Heart right ventricle (tissue), 16 donors: Measurements from ENCODE around the gene ABCA10. TPM values are rescaled to one million over a fixed set of nuclear protein-coding genes. Genes with fewer than 3 reads are reported as not detected.

ENCODE experiments used
- ATAC-seq, 8 donors: fragments of 200-7000 bp; cut with Tn5 transposase; one replicate each; pipeline ENCODE4 v1.9.1; 2020; ENCODE audit warnings: mild to moderate bottlenecking in 8 of 8, moderate library complexity in 8 of 8, moderate number of reproducible peaks in 1 of 8
- DNase-seq, 2 donors: peaks; one replicate each; pipeline ENCODE4 v3.0.0-alpha.2; 2020
- H3K27ac ChIP-seq, 10 donors: fragments of 200-600 bp; sonication (generic) in 2 of 10; one replicate each; pipeline versions ENCODE4 v1.5.0 to v1.8.0; 2020 to 2022; ENCODE audit warnings: mild to moderate bottlenecking in 3 of 10
- H3K27me3 ChIP-seq, 7 donors: fragments of 200-600 bp; one replicate each; pipeline ENCODE4 v1.8.0; 2021 to 2022; ENCODE audit warnings: mild to moderate bottlenecking in 2 of 7
- H3K36me3 ChIP-seq, 9 donors: fragments of 200-600 bp; sonication (generic) in 1 of 9; one replicate each; pipeline versions ENCODE4 v1.5.0 to v1.8.0; 2020 to 2022; ENCODE audit warnings: mild to moderate bottlenecking in 2 of 9
- H3K4me1 ChIP-seq, 9 donors: fragments of 200-600 bp; sonication (generic) in 1 of 9; one replicate each; pipeline versions ENCODE4 v1.5.0 to v1.8.0; 2020 to 2022; ENCODE audit warnings: mild to moderate bottlenecking in 4 of 9
- H3K4me3 ChIP-seq, 10 donors: fragments of 200-600 bp; sonication (generic) in 2 of 10; one replicate each; pipeline versions ENCODE4 v1.5.0 to v1.8.0; 2020 to 2022; ENCODE audit warnings: mild to moderate bottlenecking in 7 of 10, moderate library complexity in 2 of 10
- H3K9me3 ChIP-seq, 11 donors: fragments of 200-600 bp in 10 of 11; sonication (generic) in 2 of 11; one replicate each; pipeline versions ENCODE4 v1.5.0 to v1.8.0; 2013 to 2022; ENCODE audit warnings: mild to moderate bottlenecking in 2 of 11, control low read depth in 1 of 11, moderate library complexity in 1 of 11
- CTCF ChIP-seq, 9 donors: fragments of 200-600 bp; sonication (generic) in 2 of 9; IDR thresholded peaks; one replicate each; pipeline versions ENCODE4 v1.5.0 to v1.8.0; 2021 to 2022; ENCODE audit warnings: antibody characterized with exemption in 9 of 9, mild to moderate bottlenecking in 5 of 9, moderate library complexity in 1 of 9
- WGBS, 2 donors: extraction: QIAGEN DNeasy Blood & Tissue Kit; methylation state at CpG; one replicate each; pipeline ENCODE4 v1.1.7; 2013; ENCODE audit warnings: inconsistent platforms in 1 of 2; 5-methylcytosine and 5-hydroxymethylcytosine counted together
- intact Hi-C, 10 donors: fragments of 100-400 bp; cut with DNase I; formaldehyde crosslinking; loops; one replicate each; pipeline versions ENCODE4 v1.11.1 to v1.14.2; 2022
- polyA plus RNA-seq, 2 donors: library from polyadenylated mRNA; stranded (reverse); fragments of 200-250 nt; gene quantifications; one replicate each; pipeline ENCODE4 v1.2.3, GENCODE V29; 2013
- total RNA-seq, 10 donors: library from RNA; stranded (reverse); fragmentation: NEBNext Ultra II Directional in 3 of 10; extraction: Animal tissue kit (Norgen Biotek cat#: 25700) in 3 of 10; gene quantifications; one replicate each; pipeline versions ENCODE4 v1.2.1 to v1.2.4, GENCODE V29; 2021 to 2023
- donor health status: Arrhythmogenic right ventricular cardiomyopathy.
- donor health status: ischemic (EF 13 %, LVEDD 7.1; RV severe dilation, severe dysfunction).
- donor health status: healthy with polysubstance abuse.
- donor health status: DM: no; HTN: yes; CAD: no.
- donor health status: DM: no; HTN: no; CAD: no.
- donor health status: ischemic (EF 25% LVEDD 6.9; RV normal size, moderate dysfunction).
- donor health status: ischemic (EF 25% LVEDD 5.7; RV mildly dilated, moderate dysfunction).
- donor health status: healthy.
- donor health status: DM: yes; HTN: yes; CAD: no.
- donor health status: Ischemic cardiomyopathy.
- donor health status: ischemic (EF 35%, LVEDD 5.7; RV mildly dilated, moderate dysfunction).
- donor health status: nonischemic (EF 11% LVEDD 7.7; RV severe dilation, severe dysfunction).
- donor health status: DM: yes; HTN: yes; CAD: no.
- donor health status: PGD.
- donor health status: ischemic (EF 29% LVEDD 5.4; RV normal size, mild dysfunction).
- donor health status: nonischemic (EF 23%, LVEDD 6.1; RV moderate dilation, normal function).

Gene ABCA10
- total and polyA plus RNA-seq, 12 donors: 1.0 to 60.9 (median 3.6) TPM

- Histone ChIP-seq H3K4me3 (no peak overlapping the region), H3K9me3 (no peaks in the 10 kb centered on the region), H3K4me1 (peaks cover 0 to 4% (median 0%) of the 10 kb centered on the region in 9 donors), H3K27ac (no peak overlapping the region), H3K27me3 (no peaks in the 10 kb centered on the region), H3K36me3 (peaks cover 0 to 14% (median 0%) of the 10 kb centered on the region in 9 donors)
- DNase-seq: peak in 1 of 2 donors; percentile 4
- TF ChIP-seq CTCF (IDR thresholded peaks at IDR 0.05): no peak
- WGBS, 2 donors: 63 to 71% methylated on average over 6 of the region's 6 CpGs
- intact Hi-C loops: no loop called here
- peak in 1 of 8 donors; percentile 56 for ATAC-seq
Observed at GRCh38 chr17:69269131-69269998, 40.7 kb upstream of the ABCA10 start.

- Histone ChIP-seq H3K27me3 (no peaks in the 10 kb centered on the region), H3K27ac (no peak overlapping the region), H3K4me3 (no peak overlapping the region), H3K4me1 (peaks cover 0 to 4% (median 0%) of the 10 kb centered on the region in 9 donors), H3K36me3 (peaks cover 0 to 18% (median 0%) of the 10 kb centered on the region in 9 donors), H3K9me3 (no peaks in the 10 kb centered on the region)
- no peak for TF ChIP-seq CTCF (IDR thresholded peaks at IDR 0.05)
- intact Hi-C loops: no loop called here
- 87 to 90% methylated on average over 5 of the region's 5 CpGs for WGBS, 2 donors
- DNase-seq (no peak), ATAC-seq (no peak)
Observed at GRCh38 chr17:69268543-69269014, 40.0 kb upstream of the ABCA10 start.

- Histone ChIP-seq H3K27ac (no peak overlapping the region), H3K4me1 (peaks cover 0 to 4% (median 0%) of the 10 kb centered on the region in 9 donors), H3K36me3 (peaks cover 0 to 19% (median 0%) of the 10 kb centered on the region in 9 donors), H3K27me3 (no peaks in the 10 kb centered on the region), H3K9me3 (no peaks in the 10 kb centered on the region), H3K4me3 (no peak overlapping the region)
- ATAC-seq (no peak), DNase-seq (no peak)
- intact Hi-C loops: no loop called here
- TF ChIP-seq CTCF (IDR thresholded peaks at IDR 0.05): no peak
- WGBS, 2 donors: 97 to 98% methylated on average over 3 of the region's 3 CpGs
Observed at GRCh38 chr17:69267219-69267618, 38.6 kb upstream of the ABCA10 start.

- TF ChIP-seq CTCF (IDR thresholded peaks at IDR 0.05): no peak
- Histone ChIP-seq H3K27me3 (no peaks in the 10 kb centered on the region), H3K9me3 (no peaks in the 10 kb centered on the region), H3K4me3 (no peak overlapping the region), H3K4me1 (peaks cover 0 to 4% (median 0%) of the 10 kb centered on the region in 9 donors), H3K36me3 (peaks cover 0 to 19% (median 0%) of the 10 kb centered on the region in 9 donors), H3K27ac (no peak overlapping the region)
- WGBS, 2 donors: 93 to 94% methylated on average over 1 of the region's 1 CpG
- DNase-seq (no peak), ATAC-seq (no peak)
- intact Hi-C loops: no loop called here
Observed at GRCh38 chr17:69265873-69266272, 37.2 kb upstream of the ABCA10 start.
